ENCODE results near the gene FOXK1.
A peak's percentile ranks its signal among the peaks of the same experiment; 100 is the strongest.

FOXK1 gene

GRCh38 chr7:4747013-4747412 lies 64.9 kb downstream of the FOXK1 start:
- DNase-seq: no peak
- H3K27ac Mint-ChIP-seq: peak overlapping the region; percentile 92
- H3K4me3 Mint-ChIP-seq: no peak overlapping the region
- H3K4me1 Mint-ChIP-seq (ENCODE audit: low read depth): peaks cover 67% of the 10 kb centered on the region
- H3K27me3 Mint-ChIP-seq: no peaks in the 10 kb centered on the region
- peaks cover 64% of the 10 kb centered on the region for H3K36me3 Mint-ChIP-seq (ENCODE audit: low read depth)
- H3K9me3 Mint-ChIP-seq: no peaks in the 10 kb centered on the region

- no peak for DNase-seq
- no peaks in the 10 kb centered on the region for H3K9me3 Mint-ChIP-seq
- peaks cover 68% of the 10 kb centered on the region for H3K4me1 Mint-ChIP-seq (ENCODE audit: low read depth)
- H3K27ac Mint-ChIP-seq: peak overlapping the region; percentile 91
- peaks cover 62% of the 10 kb centered on the region for H3K36me3 Mint-ChIP-seq (ENCODE audit: low read depth)
- H3K4me3 Mint-ChIP-seq: no peak overlapping the region
- no peaks in the 10 kb centered on the region for H3K27me3 Mint-ChIP-seq
These were observed 65.7 kb downstream of the FOXK1 start for GRCh38 chr7:4747746-4748145.

- no peaks in the 10 kb centered on the region for H3K9me3 Mint-ChIP-seq
- peak overlapping the region; percentile 91 for H3K27ac Mint-ChIP-seq
- H3K4me3 Mint-ChIP-seq: no peak overlapping the region
- peaks cover 70% of the 10 kb centered on the region for H3K4me1 Mint-ChIP-seq (ENCODE audit: low read depth)
- H3K27me3 Mint-ChIP-seq: no peaks in the 10 kb centered on the region
- DNase-seq: no peak
- H3K36me3 Mint-ChIP-seq (ENCODE audit: low read depth): peaks cover 59% of the 10 kb centered on the region
These were observed 66.2 kb downstream of the FOXK1 start for GRCh38 chr7:4748231-4748681.

- Mint-ChIP-seq H3K27ac (peak overlapping the region; percentile 91), H3K4me3 (no peak overlapping the region), H3K36me3 (ENCODE audit: low read depth) (peaks cover 56% of the 10 kb centered on the region), H3K27me3 (no peaks in the 10 kb centered on the region), H3K4me1 (ENCODE audit: low read depth) (peaks cover 65% of the 10 kb centered on the region), H3K9me3 (no peaks in the 10 kb centered on the region)
- DNase-seq: no peak
These were observed 67.3 kb downstream of the FOXK1 start for GRCh38 chr7:4749363-4749762.

GRCh38 chr7:4749798-4750197 lies 67.7 kb downstream of the FOXK1 start:
- no peaks in the 10 kb centered on the region for H3K9me3 Mint-ChIP-seq
- H3K27me3 Mint-ChIP-seq: no peaks in the 10 kb centered on the region
- no peak overlapping the region for H3K27ac Mint-ChIP-seq
- H3K4me1 Mint-ChIP-seq (ENCODE audit: low read depth): peaks cover 61% of the 10 kb centered on the region
- DNase-seq: no peak
- H3K4me3 Mint-ChIP-seq: no peak overlapping the region
- H3K36me3 Mint-ChIP-seq (ENCODE audit: low read depth): peaks cover 58% of the 10 kb centered on the region

GRCh38 chr7:4751398-4751947 lies 69.4 kb downstream of the FOXK1 start:
- Mint-ChIP-seq H3K4me3 (no peak overlapping the region), H3K9me3 (no peaks in the 10 kb centered on the region), H3K27me3 (no peaks in the 10 kb centered on the region), H3K4me1 (ENCODE audit: low read depth) (peaks cover 45% of the 10 kb centered on the region), H3K36me3 (ENCODE audit: low read depth) (peaks cover 66% of the 10 kb centered on the region), H3K27ac (no peak overlapping the region)
- no peak for DNase-seq

GRCh38 chr7:4753598-4754432 lies 71.7 kb downstream of the FOXK1 start:
- H3K27ac Mint-ChIP-seq: peak overlapping the region; percentile 69

GRCh38 chr7:4754433-4755010 lies 72.4 kb downstream of the FOXK1 start:
- Mint-ChIP-seq H3K4me3 (no peak overlapping the region), H3K27me3 (no peaks in the 10 kb centered on the region), H3K36me3 (ENCODE audit: low read depth) (peaks cover 68% of the 10 kb centered on the region), H3K27ac (no peak overlapping the region), H3K9me3 (no peaks in the 10 kb centered on the region), H3K4me1 (ENCODE audit: low read depth) (peaks cover 19% of the 10 kb centered on the region)
- DNase-seq: no peak

More at GRCh38 chr7:4753598-4754432, 71.7 kb downstream of the FOXK1 start:
- no peaks in the 10 kb centered on the region for H3K27me3 Mint-ChIP-seq
- H3K9me3 Mint-ChIP-seq: no peaks in the 10 kb centered on the region
- DNase-seq: peak; percentile 89
- H3K4me3 Mint-ChIP-seq: no peak overlapping the region
- H3K36me3 Mint-ChIP-seq (ENCODE audit: low read depth): peaks cover 66% of the 10 kb centered on the region
- peaks cover 22% of the 10 kb centered on the region for H3K4me1 Mint-ChIP-seq (ENCODE audit: low read depth)

- DNase-seq: no peak
- no peaks in the 10 kb centered on the region for H3K9me3 Mint-ChIP-seq
- peaks cover 70% of the 10 kb centered on the region for H3K36me3 Mint-ChIP-seq (ENCODE audit: low read depth)
- no peak overlapping the region for H3K27ac Mint-ChIP-seq
- no peaks in the 10 kb centered on the region for H3K27me3 Mint-ChIP-seq
- peaks cover 19% of the 10 kb centered on the region for H3K4me1 Mint-ChIP-seq (ENCODE audit: low read depth)
- H3K4me3 Mint-ChIP-seq: no peak overlapping the region
These were observed 73.0 kb downstream of the FOXK1 start for GRCh38 chr7:4755045-4755444.

- peaks cover 81% of the 10 kb centered on the region for H3K36me3 Mint-ChIP-seq (ENCODE audit: low read depth)
- no peaks in the 10 kb centered on the region for H3K9me3 Mint-ChIP-seq
- H3K27me3 Mint-ChIP-seq: no peaks in the 10 kb centered on the region
- H3K4me3 Mint-ChIP-seq: no peak overlapping the region
- H3K27ac Mint-ChIP-seq: no peak overlapping the region
- H3K4me1 Mint-ChIP-seq (ENCODE audit: low read depth): peaks cover 8% of the 10 kb centered on the region
- DNase-seq: no peak
These were observed 76.0 kb downstream of the FOXK1 start for GRCh38 chr7:4758111-4758510.

- Mint-ChIP-seq H3K9me3 (no peaks in the 10 kb centered on the region), H3K36me3 (ENCODE audit: low read depth) (peaks cover 88% of the 10 kb centered on the region), H3K4me3 (no peak overlapping the region), H3K4me1 (ENCODE audit: low read depth) (peaks cover 1% of the 10 kb centered on the region), H3K27me3 (no peaks in the 10 kb centered on the region), H3K27ac (no peak overlapping the region)
- no peak for DNase-seq
These were observed 76.7 kb downstream of the FOXK1 start for GRCh38 chr7:4758791-4759190.

- no peak for DNase-seq
- peaks cover 89% of the 10 kb centered on the region for H3K36me3 Mint-ChIP-seq (ENCODE audit: low read depth)
- H3K9me3 Mint-ChIP-seq: no peaks in the 10 kb centered on the region
- H3K4me1 Mint-ChIP-seq (ENCODE audit: low read depth): no peaks in the 10 kb centered on the region
- H3K27me3 Mint-ChIP-seq: no peaks in the 10 kb centered on the region
- H3K27ac Mint-ChIP-seq: no peak overlapping the region
- no peak overlapping the region for H3K4me3 Mint-ChIP-seq
These were observed 77.1 kb downstream of the FOXK1 start for GRCh38 chr7:4759211-4759610.

- H3K4me3 Mint-ChIP-seq: no peak overlapping the region
- H3K27ac Mint-ChIP-seq: no peak overlapping the region
- H3K36me3 Mint-ChIP-seq (ENCODE audit: low read depth): peaks cover 82% of the 10 kb centered on the region
- H3K27me3 Mint-ChIP-seq: no peaks in the 10 kb centered on the region
- H3K9me3 Mint-ChIP-seq: no peaks in the 10 kb centered on the region
- H3K4me1 Mint-ChIP-seq (ENCODE audit: low read depth): no peaks in the 10 kb centered on the region
- no peak for DNase-seq
These were observed 78.9 kb downstream of the FOXK1 start for GRCh38 chr7:4760952-4761351.

GRCh38 chr7:4762121-4763055 lies 80.3 kb downstream of the FOXK1 start:
- DNase-seq: no peak
- peaks cover 82% of the 10 kb centered on the region for H3K36me3 Mint-ChIP-seq (ENCODE audit: low read depth)
- H3K27me3 Mint-ChIP-seq: no peaks in the 10 kb centered on the region
- no peaks in the 10 kb centered on the region for H3K9me3 Mint-ChIP-seq
- no peaks in the 10 kb centered on the region for H3K4me1 Mint-ChIP-seq (ENCODE audit: low read depth)
- no peak overlapping the region for H3K4me3 Mint-ChIP-seq
- H3K27ac Mint-ChIP-seq: no peak overlapping the region
